ENCODE results near the gene SLC39A11.

- TF ChIP-seq OVOL2 (CRISPR knock-in tag; IDR thresholded peaks at IDR 0.05; ENCODE audit: borderline replicate concordance): no peak
- no peak for TF ChIP-seq PREB (CRISPR knock-in tag; IDR thresholded peaks at IDR 0.05; ENCODE audit: borderline replicate concordance)
- no peak for TF ChIP-seq ZNF512 (CRISPR knock-in tag; IDR thresholded peaks at IDR 0.05; ENCODE audit: borderline replicate concordance)
- no peak for TF ChIP-seq CREB1 (CRISPR knock-in tag; IDR thresholded peaks at IDR 0.05)
- no peak for TF ChIP-seq ATF1 (CRISPR knock-in tag; IDR thresholded peaks at IDR 0.05)
- no peak for TF ChIP-seq CTCF (IDR thresholded peaks at IDR 0.05)
These were observed 317.3 kb downstream of the SLC39A11 start for GRCh38 chr17:72775237-72775636.
